Activated naive CD8-positive, alpha-beta T cell (primary cell): ENCODE measurements around the gene CTPS2.
"Not testable (repeated sequence)": the region's sequence is repeated elsewhere in the genome, so short reads cannot be mapped to it uniquely, and the experiment has no call there.

Source experiments
- H3K27ac Mint-ChIP-seq: one replicate; pipeline ENCODE4 v1.8.0; 2021; ENCODE audit warnings: mixed read lengths
- H3K27me3 Mint-ChIP-seq: one replicate; pipeline ENCODE4 v1.8.0; 2021; ENCODE audit warnings: mixed read lengths
- H3K36me3 Mint-ChIP-seq: one replicate; pipeline ENCODE4 v1.8.0; 2021; ENCODE audit warnings: mixed read lengths
- H3K4me1 Mint-ChIP-seq: one replicate; pipeline ENCODE4 v1.8.0; 2021; ENCODE audit warnings: low read depth, mixed read lengths
- H3K4me3 Mint-ChIP-seq: one replicate; pipeline ENCODE4 v1.8.0; 2021; ENCODE audit warnings: mild to moderate bottlenecking, mixed read lengths
- H3K9me3 Mint-ChIP-seq: one replicate; pipeline ENCODE4 v1.8.0; 2021; ENCODE audit warnings: low read depth, mixed read lengths

The CTPS2 gene

GRCh38 chrX:16586377-16587112 lies 125.9 kb downstream of the CTPS2 start:
- Mint-ChIP-seq H3K27ac (no peak overlapping the region), H3K9me3 (no peaks in the 10 kb centered on the region), H3K4me3 (no peak overlapping the region), H3K36me3 (no peaks in the 10 kb centered on the region), H3K27me3 (no peaks in the 10 kb centered on the region), H3K4me1 (no peaks in the 10 kb centered on the region)

- no peaks in the 10 kb centered on the region for H3K36me3 Mint-ChIP-seq
- no peaks in the 10 kb centered on the region for H3K4me1 Mint-ChIP-seq
- H3K27ac Mint-ChIP-seq, result no peak overlapping the region
These were observed 126.7 kb downstream of the CTPS2 start for GRCh38 chrX:16585486-16586376.

GRCh38 chrX:16580004-16580797 lies 132.3 kb downstream of the CTPS2 start:
- not testable (repeated sequence) for H3K36me3 Mint-ChIP-seq, H3K27me3 Mint-ChIP-seq, H3K4me1 Mint-ChIP-seq, H3K9me3 Mint-ChIP-seq, H3K27ac Mint-ChIP-seq, H3K4me3 Mint-ChIP-seq

More at GRCh38 chrX:16585486-16586376, 126.7 kb downstream of the CTPS2 start:
- H3K27me3 Mint-ChIP-seq, result no peaks in the 10 kb centered on the region
- no peaks in the 10 kb centered on the region for H3K9me3 Mint-ChIP-seq
- no peak overlapping the region for H3K4me3 Mint-ChIP-seq

GRCh38 chrX:16579517-16579916 lies 133.0 kb downstream of the CTPS2 start:
- no peaks in the 10 kb centered on the region for H3K27me3 Mint-ChIP-seq
- no peak overlapping the region for H3K4me3 Mint-ChIP-seq
- no peak overlapping the region for H3K27ac Mint-ChIP-seq
- no peaks in the 10 kb centered on the region for H3K9me3 Mint-ChIP-seq
- H3K4me1 Mint-ChIP-seq, result no peaks in the 10 kb centered on the region
- H3K36me3 Mint-ChIP-seq, result no peaks in the 10 kb centered on the region

GRCh38 chrX:16578218-16578617 lies 134.3 kb downstream of the CTPS2 start:
- H3K9me3 Mint-ChIP-seq, result no peaks in the 10 kb centered on the region
- no peak overlapping the region for H3K27ac Mint-ChIP-seq
- H3K4me1 Mint-ChIP-seq, result no peaks in the 10 kb centered on the region
- no peaks in the 10 kb centered on the region for H3K27me3 Mint-ChIP-seq
- H3K4me3 Mint-ChIP-seq, result no peak overlapping the region
- no peaks in the 10 kb centered on the region for H3K36me3 Mint-ChIP-seq

- no peak overlapping the region for H3K4me3 Mint-ChIP-seq
- H3K36me3 Mint-ChIP-seq, result no peaks in the 10 kb centered on the region
- H3K27me3 Mint-ChIP-seq, result no peaks in the 10 kb centered on the region
- H3K27ac Mint-ChIP-seq, result no peak overlapping the region
- H3K4me1 Mint-ChIP-seq, result no peaks in the 10 kb centered on the region
- H3K9me3 Mint-ChIP-seq, result no peaks in the 10 kb centered on the region
These were observed 134.9 kb downstream of the CTPS2 start for GRCh38 chrX:16577483-16578029.

- H3K4me1 Mint-ChIP-seq, H3K9me3 Mint-ChIP-seq, H3K27ac Mint-ChIP-seq, H3K4me3 Mint-ChIP-seq, H3K36me3 Mint-ChIP-seq, H3K27me3 Mint-ChIP-seq: not testable (repeated sequence)
These were observed 137.1 kb downstream of the CTPS2 start for GRCh38 chrX:16575388-16575787.

- H3K27ac Mint-ChIP-seq, result no peak overlapping the region
- H3K4me3 Mint-ChIP-seq, result no peak overlapping the region
- H3K36me3 Mint-ChIP-seq, result no peaks in the 10 kb centered on the region
- H3K9me3 Mint-ChIP-seq, result no peaks in the 10 kb centered on the region
- H3K27me3 Mint-ChIP-seq, result no peaks in the 10 kb centered on the region
- H3K4me1 Mint-ChIP-seq, result no peaks in the 10 kb centered on the region
These were observed 138.7 kb downstream of the CTPS2 start for GRCh38 chrX:16573781-16574180.

- Mint-ChIP-seq H3K9me3 (no peaks in the 10 kb centered on the region), H3K27ac (no peak overlapping the region), H3K4me1 (no peaks in the 10 kb centered on the region), H3K36me3 (no peaks in the 10 kb centered on the region), H3K27me3 (no peaks in the 10 kb centered on the region), H3K4me3 (no peak overlapping the region)
These were observed 144.8 kb downstream of the CTPS2 start for GRCh38 chrX:16567681-16568080.

- no peaks in the 10 kb centered on the region for H3K9me3 Mint-ChIP-seq
- no peak overlapping the region for H3K27ac Mint-ChIP-seq
- no peaks in the 10 kb centered on the region for H3K27me3 Mint-ChIP-seq
- no peak overlapping the region for H3K4me3 Mint-ChIP-seq
- no peaks in the 10 kb centered on the region for H3K4me1 Mint-ChIP-seq
- no peaks in the 10 kb centered on the region for H3K36me3 Mint-ChIP-seq
These were observed 145.9 kb downstream of the CTPS2 start for GRCh38 chrX:16566571-16566970.

- no peak overlapping the region for H3K4me3 Mint-ChIP-seq
- H3K4me1 Mint-ChIP-seq, result peaks cover 13% of the 10 kb centered on the region
- no peaks in the 10 kb centered on the region for H3K27me3 Mint-ChIP-seq
- H3K36me3 Mint-ChIP-seq, result no peaks in the 10 kb centered on the region
- H3K9me3 Mint-ChIP-seq, result no peaks in the 10 kb centered on the region
- no peak overlapping the region for H3K27ac Mint-ChIP-seq
These were observed 152.3 kb downstream of the CTPS2 start for GRCh38 chrX:16560173-16560572.

- Mint-ChIP-seq H3K27me3 (no peaks in the 10 kb centered on the region), H3K36me3 (no peaks in the 10 kb centered on the region), H3K27ac (no peak overlapping the region), H3K4me3 (no peak overlapping the region), H3K4me1 (peaks cover 13% of the 10 kb centered on the region), H3K9me3 (no peaks in the 10 kb centered on the region)
These were observed 153.3 kb downstream of the CTPS2 start for GRCh38 chrX:16559206-16559619.

- Mint-ChIP-seq H3K27ac (no peak overlapping the region), H3K4me3 (no peak overlapping the region), H3K9me3 (no peaks in the 10 kb centered on the region), H3K36me3 (no peaks in the 10 kb centered on the region), H3K27me3 (no peaks in the 10 kb centered on the region), H3K4me1 (peaks cover 13% of the 10 kb centered on the region)
These were observed 154.0 kb downstream of the CTPS2 start for GRCh38 chrX:16558489-16558888.

- H3K27ac Mint-ChIP-seq, result no peak overlapping the region
- no peaks in the 10 kb centered on the region for H3K27me3 Mint-ChIP-seq
- H3K9me3 Mint-ChIP-seq, result no peaks in the 10 kb centered on the region
- H3K4me1 Mint-ChIP-seq, result no peaks in the 10 kb centered on the region
- H3K4me3 Mint-ChIP-seq, result no peak overlapping the region
- H3K36me3 Mint-ChIP-seq, result no peaks in the 10 kb centered on the region
These were observed 159.9 kb downstream of the CTPS2 start for GRCh38 chrX:16552546-16552945.

- no peak overlapping the region for H3K4me3 Mint-ChIP-seq
- H3K27ac Mint-ChIP-seq, result no peak overlapping the region
- H3K36me3 Mint-ChIP-seq, result no peaks in the 10 kb centered on the region
- no peaks in the 10 kb centered on the region for H3K4me1 Mint-ChIP-seq
- no peaks in the 10 kb centered on the region for H3K9me3 Mint-ChIP-seq
- no peaks in the 10 kb centered on the region for H3K27me3 Mint-ChIP-seq
These were observed 164.8 kb downstream of the CTPS2 start for GRCh38 chrX:16547644-16548043.
